Immature natural killer cell (primary cell): Measurements from ENCODE around the gene NRXN2. TPM values are rescaled to one million over a fixed set of nuclear protein-coding genes. Genes with fewer than 3 reads are reported as not detected.

Experiments
- DNase-seq, 3 donors: peaks; one replicate each; pipeline ENCODE4 v3.0.0; 2022; ENCODE audit warnings: mixed read lengths in 1 of 3
- H3K27ac Mint-ChIP-seq, 6 donors: one replicate each; pipeline ENCODE4 v1.8.0; 2020; ENCODE audit warnings: mixed read lengths in 6 of 6, mild to moderate bottlenecking in 5 of 6, inconsistent platforms in 4 of 6, moderate library complexity in 3 of 6
- H3K27me3 Mint-ChIP-seq, 3 donors: one replicate each; pipeline ENCODE4 v1.8.0; 2020 to 2021; ENCODE audit warnings: low read depth in 3 of 3, mild to moderate bottlenecking in 3 of 3, mixed read lengths in 3 of 3, moderate library complexity in 3 of 3, inconsistent platforms in 1 of 3
- H3K36me3 Mint-ChIP-seq, 3 donors: one replicate each; pipeline ENCODE4 v1.8.0; 2020; ENCODE audit warnings: mixed read lengths in 3 of 3, inconsistent platforms in 2 of 3, mild to moderate bottlenecking in 2 of 3
- H3K4me1 Mint-ChIP-seq, 2 donors: one replicate each; pipeline ENCODE4 v1.8.0; 2020; ENCODE audit warnings: inconsistent platforms in 2 of 2, mild to moderate bottlenecking in 2 of 2, mixed read lengths in 2 of 2, moderate library complexity in 1 of 2
- H3K4me3 Mint-ChIP-seq, 5 donors: one replicate each; pipeline ENCODE4 v1.8.0; 2020; ENCODE audit warnings: mild to moderate bottlenecking in 5 of 5, mixed read lengths in 5 of 5, inconsistent platforms in 3 of 5, moderate library complexity in 3 of 5
- H3K9me3 Mint-ChIP-seq, 6 donors: one replicate each; pipeline ENCODE4 v1.8.0; 2020; ENCODE audit warnings: mild to moderate bottlenecking in 6 of 6, mixed read lengths in 6 of 6, inconsistent platforms in 4 of 6, moderate library complexity in 3 of 6
- polyA plus RNA-seq, 3 donors: library from polyadenylated mRNA; unstranded; fragments of 300-500 nt; fragmentation: Illumina TruSeq; gene quantifications; one replicate each; pipeline ENCODE4 v1.2.3, GENCODE V29; 2021

The NRXN2 gene
- polyA plus RNA-seq, 3 donors from 2014 or later: 0.44 to 3.6 (median 3.2) TPM

- H3K36me3 Mint-ChIP-seq: peaks cover 0 to 3% (median 0%) of the 10 kb centered on the region in 3 donors
- no peaks in the 10 kb centered on the region for H3K9me3 Mint-ChIP-seq
- no peak overlapping the region for H3K4me3 Mint-ChIP-seq
- H3K27me3 Mint-ChIP-seq: peaks cover 0 to 15% (median 5%) of the 10 kb centered on the region in 3 donors
- DNase-seq: no peak
- H3K27ac Mint-ChIP-seq: no peak overlapping the region
- H3K4me1 Mint-ChIP-seq: peaks cover 0 to 3% of the 10 kb centered on the region in 2 donors
Observed at GRCh38 chr11:64642418-64642735, 80.6 kb downstream of the NRXN2 start.

DNA sequence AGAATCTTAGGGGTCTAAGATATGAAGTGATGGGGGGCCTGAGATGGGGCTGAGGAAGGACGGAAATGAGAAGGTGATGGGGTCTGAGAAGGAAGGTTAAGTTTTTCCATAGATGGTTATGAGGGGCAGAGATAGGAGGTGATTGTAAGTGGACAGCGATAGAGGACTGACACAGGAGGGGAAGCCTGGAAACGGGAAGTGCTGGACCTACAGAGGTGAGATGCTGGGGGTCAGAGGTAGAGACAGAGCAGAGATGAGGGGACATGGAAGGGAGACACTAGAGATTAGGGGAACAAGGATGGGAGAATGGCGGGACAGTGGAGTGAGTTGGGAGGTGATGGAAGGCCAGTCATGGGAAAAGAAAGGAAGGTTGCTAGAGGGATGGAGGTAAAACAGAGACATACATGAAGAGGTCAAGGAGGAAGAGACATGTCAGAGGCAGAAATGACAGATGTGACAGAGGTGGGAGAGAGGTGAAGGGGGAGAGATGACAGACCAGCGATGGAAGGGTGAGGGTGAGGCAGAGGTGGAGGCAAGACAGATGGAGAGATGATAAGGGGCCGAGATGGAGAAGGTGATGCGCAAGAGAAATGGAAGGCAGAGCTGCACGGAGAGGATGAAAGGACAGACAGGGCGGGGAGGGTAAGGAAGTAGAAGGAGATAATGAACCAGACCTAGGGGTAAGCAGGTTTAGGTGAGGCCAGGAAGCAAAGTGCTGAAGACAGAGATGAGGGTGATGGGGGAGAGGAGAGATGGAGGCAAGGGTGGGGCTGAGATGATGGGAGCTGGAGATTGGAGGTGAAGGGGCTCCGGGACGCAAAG is 81.2 kb downstream of the NRXN2 start:
- Mint-ChIP-seq H3K27me3 (peaks cover 0 to 12% (median 5%) of the 10 kb centered on the region in 3 donors), H3K36me3 (peaks cover 0 to 3% (median 0%) of the 10 kb centered on the region in 3 donors), H3K4me3 (no peak overlapping the region), H3K27ac (no peak overlapping the region), H3K9me3 (no peaks in the 10 kb centered on the region), H3K4me1 (peaks cover 0 to 3% of the 10 kb centered on the region in 2 donors)
- no peak for DNase-seq

- DNase-seq: no peak
- peaks cover 10 to 12% of the 10 kb centered on the region in 2 donors for H3K4me1 Mint-ChIP-seq
- no peak overlapping the region for H3K27ac Mint-ChIP-seq
- H3K27me3 Mint-ChIP-seq: peaks cover 0 to 5% (median 3%) of the 10 kb centered on the region in 3 donors
- no peaks in the 10 kb centered on the region for H3K9me3 Mint-ChIP-seq
- no peak overlapping the region for H3K4me3 Mint-ChIP-seq
- no peaks in the 10 kb centered on the region for H3K36me3 Mint-ChIP-seq
Observed at GRCh38 chr11:64639885-64640284, 83.1 kb downstream of the NRXN2 start.

DNA sequence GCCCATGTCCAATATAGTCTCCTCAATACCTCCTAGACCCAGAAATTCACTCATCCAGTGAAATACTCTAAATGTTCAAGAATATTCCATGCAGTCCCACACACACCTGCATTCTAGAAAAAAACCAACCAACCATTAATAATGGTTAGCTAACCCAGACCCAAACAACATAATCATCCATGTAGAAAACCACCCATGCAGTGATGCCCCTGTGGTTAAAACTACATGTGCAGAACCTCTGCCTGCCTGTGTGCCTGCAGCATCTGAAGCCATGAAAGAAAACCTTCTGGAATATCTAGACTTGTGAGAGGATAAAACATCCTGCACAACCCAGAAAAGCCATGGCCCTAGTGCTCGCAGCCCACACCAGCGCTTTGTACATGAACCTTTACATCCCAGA is 84.2 kb downstream of the NRXN2 start:
- H3K4me1 Mint-ChIP-seq: peaks cover 20 to 21% of the 10 kb centered on the region in 2 donors
- peak overlapping the region in 2 of 6 donors; percentile 6 to 9 for H3K27ac Mint-ChIP-seq
- peak overlapping the region in 2 of 5 donors; percentile 40 to 60 for H3K4me3 Mint-ChIP-seq
- DNase-seq: no peak
- peaks cover 0 to 2% (median 1%) of the 10 kb centered on the region in 3 donors for H3K27me3 Mint-ChIP-seq
- H3K36me3 Mint-ChIP-seq: no peaks in the 10 kb centered on the region
- H3K9me3 Mint-ChIP-seq: peaks cover 0 to 1% (median 0%) of the 10 kb centered on the region in 6 donors

DNA sequence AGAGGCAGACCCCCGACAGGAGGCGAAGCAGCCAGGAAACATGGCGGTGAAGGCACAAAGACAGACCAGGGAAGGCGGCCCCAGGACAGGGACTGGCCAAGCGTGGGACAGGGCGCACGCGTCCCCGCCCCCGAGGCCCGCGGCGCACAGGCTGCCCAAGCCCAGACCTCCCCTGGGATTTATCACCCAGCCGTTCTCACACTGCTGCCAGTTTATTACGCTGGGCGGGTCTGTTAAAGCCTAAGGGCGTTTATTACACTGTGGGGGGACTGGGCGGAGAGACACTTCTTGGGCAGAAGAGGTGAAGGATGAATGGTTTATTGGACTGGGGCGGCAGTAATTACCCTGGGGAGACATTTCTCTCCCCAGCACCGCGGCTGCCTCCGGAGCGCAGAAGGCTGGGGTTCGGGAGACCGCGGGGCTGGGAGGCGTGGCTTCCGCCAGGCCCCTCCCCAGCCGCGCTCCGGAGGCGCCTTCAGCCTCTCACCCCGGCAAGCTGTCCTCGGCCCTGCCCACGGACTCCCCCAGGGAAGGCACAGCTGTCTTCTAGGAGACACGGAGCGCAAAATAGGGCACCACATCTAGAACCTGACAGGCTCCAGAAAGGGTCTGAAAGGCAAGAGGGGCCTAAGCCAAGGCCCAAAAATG is 84.9 kb downstream of the NRXN2 start:
- H3K36me3 Mint-ChIP-seq: no peaks in the 10 kb centered on the region
- DNase-seq: peak; percentile 5 to 33 (median 14)
- peak overlapping the region in 3 of 5 donors; percentile 20 to 60 (median 27) for H3K4me3 Mint-ChIP-seq
- peaks cover 0 to 3% (median 0%) of the 10 kb centered on the region in 3 donors for H3K27me3 Mint-ChIP-seq
- peak overlapping the region in 2 of 6 donors; percentile 57 to 60 for H3K27ac Mint-ChIP-seq
- H3K9me3 Mint-ChIP-seq: peaks cover 0 to 1% (median 0%) of the 10 kb centered on the region in 6 donors
- H3K4me1 Mint-ChIP-seq: peaks cover 27% of the 10 kb centered on the region in 2 donors

DNA sequence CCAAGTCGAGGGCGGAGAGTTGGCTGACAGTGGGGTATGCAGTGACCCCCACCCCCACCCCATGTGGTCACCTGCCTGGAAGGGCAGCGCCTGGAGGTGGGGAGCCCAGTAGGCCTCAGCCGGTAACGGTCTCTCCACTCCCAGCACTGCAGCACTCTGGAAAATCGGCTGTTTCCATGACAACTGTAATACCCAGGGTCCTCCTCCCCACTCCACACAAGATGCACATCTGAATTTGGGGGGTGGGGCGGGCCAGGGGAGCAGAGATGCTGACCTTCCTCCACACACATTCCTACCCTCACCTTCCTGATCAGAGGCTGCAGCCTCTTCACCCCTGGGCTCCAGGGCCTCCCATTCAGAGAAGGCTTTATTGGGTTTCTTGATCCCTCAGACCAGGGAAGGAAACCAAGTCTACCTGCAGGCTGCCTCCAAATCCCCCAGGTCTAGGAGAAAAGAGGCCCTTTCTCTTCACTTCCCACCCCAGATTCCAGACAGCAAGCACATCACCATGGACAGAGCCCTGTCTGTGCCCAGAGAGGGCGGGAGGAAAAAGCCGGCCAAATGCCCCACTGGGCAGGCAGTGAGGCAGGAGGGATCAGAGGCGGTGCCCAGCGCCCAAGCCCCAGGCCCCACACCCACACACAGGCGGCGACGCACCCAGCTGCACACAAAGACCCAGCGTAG is 85.5 kb downstream of the NRXN2 start:
- H3K36me3 Mint-ChIP-seq: no peaks in the 10 kb centered on the region
- no peak for DNase-seq

GRCh38 chr11:64633555-64634159 is 89.3 kb downstream of the NRXN2 start:
- peak; percentile 9 to 18 (median 11) for DNase-seq
- H3K9me3 Mint-ChIP-seq: peaks cover 0 to 1% (median 0%) of the 10 kb centered on the region in 6 donors
- peak overlapping the region; percentile 50 to 94 (median 84) for H3K27ac Mint-ChIP-seq
- H3K36me3 Mint-ChIP-seq: no peaks in the 10 kb centered on the region
- H3K27me3 Mint-ChIP-seq: peaks cover 0 to 3% (median 0%) of the 10 kb centered on the region in 3 donors
- H3K4me3 Mint-ChIP-seq: peak overlapping the region; percentile 62 to 74 (median 68)
- H3K4me1 Mint-ChIP-seq: peaks cover 37 to 40% of the 10 kb centered on the region in 2 donors

More for the DNA sequence above, 85.5 kb downstream of the NRXN2 start:
- Mint-ChIP-seq H3K4me1 (peaks cover 29 to 30% of the 10 kb centered on the region in 2 donors), H3K27me3 (peaks cover 0 to 3% (median 0%) of the 10 kb centered on the region in 3 donors), H3K4me3 (peak overlapping the region in 2 of 5 donors; percentile 27 to 53), H3K27ac (peak overlapping the region in 3 of 6 donors; percentile 43 to 60 (median 57)), H3K9me3 (peaks cover 0 to 1% (median 0%) of the 10 kb centered on the region in 6 donors)

DNA sequence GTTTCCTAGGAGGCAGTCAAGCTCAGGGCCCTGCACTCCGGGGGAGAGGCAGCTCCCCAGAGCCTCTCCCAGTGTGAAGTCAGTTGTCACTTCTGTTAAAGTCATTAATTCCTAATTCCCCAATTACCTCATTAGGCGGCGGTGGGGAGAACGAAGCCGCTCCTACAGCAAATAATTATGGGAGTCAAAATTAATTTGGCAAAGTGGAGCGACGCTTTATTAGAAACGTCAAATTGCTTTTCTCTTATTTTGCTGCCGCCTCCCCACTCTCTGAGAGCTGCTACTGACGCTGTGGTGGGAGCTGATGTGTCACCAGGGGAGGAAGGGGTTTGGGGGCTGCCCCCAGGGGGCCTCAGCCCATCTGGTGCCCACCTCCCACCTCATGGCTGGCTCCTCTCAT is 90.3 kb downstream of the NRXN2 start:
- Mint-ChIP-seq H3K9me3 (peaks cover 0 to 1% (median 0%) of the 10 kb centered on the region in 6 donors), H3K36me3 (no peaks in the 10 kb centered on the region), H3K27me3 (peaks cover 0 to 3% (median 0%) of the 10 kb centered on the region in 3 donors), H3K4me1 (peaks cover 37 to 40% of the 10 kb centered on the region in 2 donors), H3K27ac (no peak overlapping the region), H3K4me3 (no peak overlapping the region)
- no peak for DNase-seq

DNA sequence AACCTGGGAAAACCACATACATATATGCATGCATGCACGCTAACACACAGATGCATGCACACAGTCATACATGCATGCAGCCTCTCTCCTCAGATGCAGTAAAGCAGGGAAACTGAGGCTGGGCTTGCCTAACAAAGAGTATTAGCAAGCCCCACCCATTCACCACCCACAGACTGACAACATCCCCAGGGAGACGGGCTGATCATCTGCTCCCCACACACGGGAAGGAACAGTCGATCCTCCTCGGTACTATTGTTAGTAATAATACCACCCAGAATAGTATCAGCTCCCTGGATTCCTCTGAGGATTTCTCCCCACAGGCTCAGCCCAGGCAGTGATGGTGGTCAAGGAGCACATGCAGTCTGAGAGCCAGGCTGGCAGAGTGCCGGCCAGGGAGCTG is 90.8 kb downstream of the NRXN2 start:
- DNase-seq: no peak
- Mint-ChIP-seq H3K4me1 (peaks cover 37 to 40% of the 10 kb centered on the region in 2 donors), H3K27me3 (peaks cover 0 to 3% (median 0%) of the 10 kb centered on the region in 3 donors), H3K4me3 (no peak overlapping the region), H3K27ac (peak overlapping the region in 2 of 6 donors; percentile 15 to 68), H3K9me3 (peaks cover 0 to 1% (median 0%) of the 10 kb centered on the region in 6 donors), H3K36me3 (no peaks in the 10 kb centered on the region)

DNA sequence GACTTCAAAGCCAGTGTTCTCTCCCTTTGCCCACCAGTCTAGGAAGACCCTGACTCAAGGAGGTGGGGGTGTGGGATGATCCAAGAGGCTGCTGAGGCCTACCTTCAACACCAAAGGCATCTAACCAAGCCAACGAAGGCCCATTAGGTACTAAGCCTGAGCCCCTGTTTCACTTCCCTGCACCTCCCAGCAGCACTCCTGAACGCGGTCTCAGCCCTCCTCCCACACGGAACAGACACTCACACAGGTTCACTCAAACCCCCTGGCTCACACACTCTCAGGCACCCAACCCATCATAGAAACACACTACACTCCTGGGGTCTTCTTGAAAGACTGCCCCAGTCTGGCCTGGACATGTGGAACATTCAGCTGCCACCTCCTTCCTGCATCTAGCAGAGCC is 91.3 kb downstream of the NRXN2 start:
- no peak for DNase-seq
- Mint-ChIP-seq H3K36me3 (no peaks in the 10 kb centered on the region), H3K4me1 (peaks cover 37 to 40% of the 10 kb centered on the region in 2 donors), H3K27ac (peak overlapping the region in 3 of 6 donors; percentile 6 to 68 (median 15)), H3K9me3 (peaks cover 0 to 1% (median 0%) of the 10 kb centered on the region in 6 donors), H3K4me3 (peak overlapping the region in 1 of 5 donors; percentile 11), H3K27me3 (peaks cover 0 to 3% (median 0%) of the 10 kb centered on the region in 3 donors)

DNA sequence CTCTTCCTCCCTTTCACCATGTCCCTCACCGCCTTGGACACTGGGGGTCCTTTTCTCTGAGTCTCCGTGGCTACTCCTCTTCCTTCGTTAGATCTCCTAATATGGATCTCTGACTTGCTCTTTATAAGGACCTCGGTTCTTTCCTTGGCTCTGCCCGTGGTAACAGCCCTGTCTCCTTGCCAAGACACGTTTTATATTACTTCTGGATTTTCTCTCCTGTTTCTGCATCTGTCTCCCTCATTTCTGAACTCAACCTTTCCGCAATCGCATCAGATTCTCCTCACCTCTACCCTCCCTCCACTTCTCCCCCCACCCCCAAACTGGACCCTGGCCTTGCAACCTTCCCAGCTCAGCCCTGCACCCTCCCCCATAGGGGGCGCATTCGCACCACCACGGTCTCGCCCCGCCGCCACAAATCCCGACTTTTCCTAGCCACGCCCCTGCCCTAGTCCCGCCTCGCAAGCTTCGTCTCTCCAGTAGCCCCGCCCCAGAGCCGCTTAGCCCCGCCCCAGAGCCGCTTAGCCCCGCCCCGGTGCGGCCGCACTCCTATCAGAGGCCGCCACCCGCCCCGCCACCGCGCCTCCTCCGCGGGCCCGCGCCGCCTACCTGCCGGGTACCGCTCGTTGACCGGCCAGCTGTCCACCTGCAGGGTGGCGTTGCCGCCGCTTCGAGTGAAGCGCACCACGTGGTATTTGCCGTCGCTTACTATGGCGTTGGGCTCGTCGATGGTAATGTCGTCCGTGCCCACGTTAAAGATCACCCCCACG is 93.0 kb downstream of the NRXN2 start:
- Mint-ChIP-seq H3K27ac (peak overlapping the region in 2 of 6 donors; percentile 9), H3K4me1 (peaks cover 28 to 32% of the 10 kb centered on the region in 2 donors), H3K9me3 (peaks cover 0 to 1% (median 0%) of the 10 kb centered on the region in 6 donors), H3K4me3 (no peak overlapping the region), H3K36me3 (no peaks in the 10 kb centered on the region), H3K27me3 (peaks cover 0 to 3% (median 2%) of the 10 kb centered on the region in 3 donors)
- DNase-seq: no peak

GRCh38 chr11:64629103-64629502 is 93.9 kb downstream of the NRXN2 start:
- Mint-ChIP-seq H3K4me3 (no peak overlapping the region), H3K36me3 (no peaks in the 10 kb centered on the region), H3K9me3 (no peaks in the 10 kb centered on the region), H3K27ac (peak overlapping the region in 3 of 6 donors; percentile 9 to 50 (median 29)), H3K27me3 (peaks cover 0 to 3% (median 2%) of the 10 kb centered on the region in 3 donors), H3K4me1 (peaks cover 19 to 23% of the 10 kb centered on the region in 2 donors)
- DNase-seq: no peak
